GM19324 (cell line): Measurements from ENCODE around the gene INSL4.

Source experiments
- ATAC-seq: cut with Tn5 transposase; IDR thresholded peaks from one replicate; pipeline ENCODE4 v1.9.1; 2021; ENCODE audit warnings: mild to moderate bottlenecking, moderate library complexity; ENCODE audit not compliant: unreplicated experiment, low FRiP score

Gene INSL4

GRCh38 chr9:5231212-5231611 lies at the start of gene INSL4:
Gene INSL4 (plus strand): TSS chr9:5231419. CDS start chr9:5231524, 105 bp downstream.
- ATAC-seq = no peak

GRCh38 chr9:5184776-5185175 lies 46.4 kb upstream of the INSL4 start:
- ATAC-seq = no peak

- no peak for ATAC-seq
These were observed 45.9 kb upstream of the INSL4 start, which contains the start of gene INSL6 for GRCh38 chr9:5185220-5185840. Gene INSL6 (minus strand): TSS chr9:5185639. CDS start chr9:5185602, 37 bp downstream.

- ATAC-seq = no peak
These were observed 44.6 kb upstream of the INSL4 start for GRCh38 chr9:5186416-5187169.

GRCh38 chr9:5188060-5188984 lies 42.9 kb upstream of the INSL4 start:
- no peak for ATAC-seq

- no peak for ATAC-seq
These were observed 39.2 kb upstream of the INSL4 start for GRCh38 chr9:5191985-5192384.

GRCh38 chr9:5193345-5193744 lies 37.9 kb upstream of the INSL4 start:
- ATAC-seq = no peak

- ATAC-seq = no peak
These were observed 35.8 kb upstream of the INSL4 start for GRCh38 chr9:5195463-5195862.

- no peak for ATAC-seq
These were observed 26.1 kb upstream of the INSL4 start for GRCh38 chr9:5205071-5205470.

- ATAC-seq = no peak
These were observed 665 bp upstream of the INSL4 start for GRCh38 chr9:5230554-5230953.

- ATAC-seq = no peak
These were observed 32.4 kb downstream of the INSL4 start for GRCh38 chr9:5263351-5264218.

GRCh38 chr9:5264219-5264595 lies 33.0 kb downstream of the INSL4 start:
- no peak for ATAC-seq

- ATAC-seq = no peak
These were observed 34.7 kb downstream of the INSL4 start for GRCh38 chr9:5265939-5266338.

- ATAC-seq = no peak
These were observed 38.1 kb downstream of the INSL4 start for GRCh38 chr9:5269249-5269715.

- no peak for ATAC-seq
These were observed 43.6 kb downstream of the INSL4 start for GRCh38 chr9:5274770-5275169.

- no peak for ATAC-seq
These were observed 47.3 kb downstream of the INSL4 start for GRCh38 chr9:5278486-5278885.
